LNCAP (cell line): Measurements from ENCODE around the gene PARS2.

Experiments used
- CTCF ChIP-seq: fragments of 450-650 bp; IDR thresholded peaks from 2 replicates; pipeline ENCODE4 v1.5.1; 2017; ENCODE audit warnings: mild to moderate bottlenecking

The PARS2 gene

GRCh38 chr1:54745864-54746263 is 18.5 kb downstream of the PARS2 start:
- no peak for TF ChIP-seq CTCF

- no peak for TF ChIP-seq CTCF
These were observed 19.0 kb downstream of the PARS2 start for GRCh38 chr1:54745274-54745673.

GRCh38 chr1:54744696-54745095 is 19.6 kb downstream of the PARS2 start:
- TF ChIP-seq CTCF: no peak

- TF ChIP-seq CTCF: no peak
These were observed 20.7 kb downstream of the PARS2 start for GRCh38 chr1:54743416-54744226.

GRCh38 chr1:54742282-54742681 is 22.0 kb downstream of the PARS2 start:
- no peak for TF ChIP-seq CTCF

GRCh38 chr1:54741531-54741930 is 22.8 kb downstream of the PARS2 start:
- TF ChIP-seq CTCF: no peak

GRCh38 chr1:54738244-54738643 is 26.1 kb downstream of the PARS2 start:
- no peak for TF ChIP-seq CTCF

- TF ChIP-seq CTCF: no peak
These were observed 27.6 kb downstream of the PARS2 start for GRCh38 chr1:54736685-54737084.
